GM15510 (cell line): ENCODE results near the gene IL21.

Experiments used
- POLR2A ChIP-seq: IDR thresholded peaks from 3 replicates; pipeline ENCODE4 v1.6.1; 2011; ENCODE audit warnings: borderline replicate concordance; ENCODE audit not compliant: insufficient read length; ENCODE audit errors: extremely low read depth

Gene IL21

GRCh38 chr4:122606364-122607043 is 14.4 kb downstream of the IL21 start:
- TF ChIP-seq POLR2A: no peak

DNA sequence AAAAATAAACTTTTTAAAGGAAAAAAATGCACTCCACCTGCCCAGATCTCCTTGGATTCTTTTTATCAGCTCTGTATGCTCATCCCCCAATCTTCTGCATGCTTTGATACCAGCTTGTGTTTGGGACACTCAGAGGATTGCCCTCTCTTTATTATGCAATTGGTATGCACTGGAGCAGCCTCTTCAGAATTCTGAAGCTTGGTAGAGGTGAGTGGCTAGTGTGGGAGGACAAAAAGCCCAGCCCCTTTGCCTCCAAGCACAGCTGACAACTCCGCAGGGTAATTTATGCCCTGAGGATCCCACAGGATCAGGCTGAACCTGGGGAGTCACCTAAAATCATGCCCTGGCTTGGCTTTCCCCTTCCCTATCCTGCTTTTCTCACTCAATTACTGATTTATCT is 16.7 kb downstream of the IL21 start:
- no peak for TF ChIP-seq POLR2A

GRCh38 chr4:122603156-122603574 is 17.7 kb downstream of the IL21 start:
- TF ChIP-seq POLR2A: no peak

GRCh38 chr4:122602277-122603142 is 18.4 kb downstream of the IL21 start:
- no peak for TF ChIP-seq POLR2A

DNA sequence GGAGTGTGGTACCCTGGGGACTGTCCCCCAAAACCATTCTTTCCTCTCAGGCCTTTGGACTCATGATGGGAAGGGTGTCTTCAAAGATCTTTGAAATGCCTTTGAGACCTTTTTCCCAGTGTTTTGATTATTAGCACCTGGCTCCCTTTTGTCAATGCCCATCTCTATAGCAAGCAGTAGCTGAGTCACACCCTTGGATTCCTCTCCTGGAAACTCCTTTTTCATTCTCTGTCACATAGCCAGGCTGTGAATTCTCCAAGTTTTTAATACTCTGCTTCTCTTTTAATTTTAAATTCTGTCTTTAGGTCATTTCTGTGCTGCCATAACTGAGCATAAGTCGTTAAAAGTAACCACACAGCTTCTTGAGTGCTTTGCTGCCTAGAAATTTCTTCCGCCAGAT is 29.7 kb downstream of the IL21 start:
- TF ChIP-seq POLR2A: no peak

- no peak for TF ChIP-seq POLR2A
These were observed 32.2 kb downstream of the IL21 start for GRCh38 chr4:122588453-122589238.

GRCh38 chr4:122584519-122584918 is 36.3 kb downstream of the IL21 start:
- no peak for TF ChIP-seq POLR2A

DNA sequence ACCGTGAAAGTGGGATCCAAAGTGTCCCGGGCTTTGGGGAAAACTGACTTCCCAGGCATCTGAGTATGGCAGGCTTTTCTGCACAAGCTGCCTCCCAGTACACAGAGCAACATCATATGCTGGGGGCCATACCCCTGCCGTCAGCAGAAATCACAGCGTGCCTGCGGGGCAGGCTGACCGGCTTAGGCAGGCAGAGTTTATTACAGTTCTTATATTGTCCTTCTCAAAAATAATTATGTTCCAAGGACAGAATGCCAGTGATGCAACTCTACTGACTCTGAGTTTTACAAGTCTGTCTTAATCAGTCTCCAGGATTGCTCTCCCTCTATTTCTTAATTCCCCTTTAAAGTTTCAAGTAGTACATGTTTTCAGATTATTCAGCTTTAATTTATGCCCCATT is 37.0 kb downstream of the IL21 start:
- TF ChIP-seq POLR2A: no peak

DNA sequence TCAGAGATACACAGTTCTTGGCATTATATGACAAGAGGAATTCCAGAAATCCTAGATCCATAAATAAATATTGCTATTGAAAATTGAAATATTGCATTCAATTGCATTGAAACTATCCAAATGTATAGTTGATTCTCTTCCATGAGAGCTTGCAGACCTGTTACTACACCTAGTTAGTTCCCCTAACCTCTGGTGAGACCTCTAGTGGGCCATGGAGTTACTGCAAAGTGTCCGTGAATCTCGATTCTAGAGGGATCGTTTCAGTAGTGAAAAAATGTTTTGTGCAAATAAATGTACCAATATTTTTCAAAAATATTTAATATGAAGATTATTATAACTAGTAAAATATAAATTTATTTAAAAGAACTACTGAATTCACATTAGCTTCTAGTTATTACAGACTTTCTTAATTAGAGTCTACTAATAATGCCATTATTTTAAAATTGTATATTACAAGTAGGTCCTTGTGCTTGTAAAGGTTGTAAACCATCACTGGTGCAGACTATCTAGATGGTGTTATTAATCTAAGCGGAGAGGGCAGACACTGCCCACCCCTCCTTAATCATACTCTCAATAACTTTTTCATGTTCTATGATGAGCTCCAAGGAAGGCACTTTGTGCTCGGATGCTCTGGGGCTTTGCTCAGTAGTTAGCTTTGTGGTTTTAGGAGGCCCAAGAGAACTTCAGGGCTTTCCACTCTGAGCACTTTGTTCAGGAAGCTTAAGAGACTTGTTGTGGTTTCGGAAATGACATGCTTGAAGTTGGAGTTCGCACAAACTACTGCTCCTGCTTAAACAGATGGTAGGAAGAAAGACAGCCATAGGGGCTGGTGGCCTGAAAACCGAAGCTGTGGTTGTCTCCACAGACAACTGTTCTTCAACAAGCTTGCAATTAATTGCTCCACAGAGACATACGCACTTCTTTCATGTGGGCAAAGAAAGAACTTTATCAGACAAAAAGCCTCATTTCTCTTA is 42.8 kb downstream of the IL21 start:
- no peak for TF ChIP-seq POLR2A

- TF ChIP-seq POLR2A: no peak
These were observed 43.7 kb downstream of the IL21 start for GRCh38 chr4:122577189-122577553.

DNA sequence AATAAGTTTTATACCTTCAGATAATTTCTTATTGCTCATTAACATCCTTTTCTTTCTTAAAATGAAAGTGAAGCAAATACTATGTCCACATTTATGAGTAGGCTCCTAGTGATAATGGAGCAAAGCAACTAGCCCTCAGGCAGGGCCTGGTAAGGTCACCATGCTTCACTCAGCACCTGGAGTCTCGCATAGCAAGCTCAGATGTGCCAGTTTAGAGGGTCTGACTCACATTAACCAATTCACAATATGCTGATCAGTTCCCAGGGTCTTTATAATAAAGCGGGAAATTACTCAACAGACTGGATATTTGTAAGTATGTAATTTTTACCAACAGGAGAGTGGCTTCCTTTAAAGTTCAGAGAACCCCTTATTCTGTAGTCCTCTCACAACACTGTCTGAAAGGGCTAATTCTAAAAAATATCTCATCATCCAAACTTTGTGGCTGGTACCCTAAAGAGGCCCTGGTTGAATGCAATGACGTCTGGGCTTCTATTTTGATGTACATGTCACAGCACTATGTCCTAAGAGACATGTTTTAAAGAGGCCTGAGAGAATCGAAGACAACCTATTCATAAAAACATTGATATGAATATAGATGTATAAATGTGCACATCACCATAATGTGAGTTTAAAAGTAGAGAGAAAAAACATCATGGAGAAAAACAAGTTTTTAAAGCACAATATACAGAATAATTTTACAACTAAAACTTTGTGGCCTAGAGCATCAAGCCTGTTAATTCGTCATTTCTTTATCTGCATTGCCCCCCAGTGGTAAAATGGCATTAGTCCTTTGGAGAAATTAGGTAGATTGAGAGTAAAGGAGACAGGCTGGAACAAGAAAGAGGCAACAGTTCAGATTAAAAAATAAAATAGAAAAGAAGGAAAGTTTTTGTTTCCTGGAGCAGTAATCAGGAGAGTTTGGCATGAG is 44.3 kb downstream of the IL21 start:
- no peak for TF ChIP-seq POLR2A

DNA sequence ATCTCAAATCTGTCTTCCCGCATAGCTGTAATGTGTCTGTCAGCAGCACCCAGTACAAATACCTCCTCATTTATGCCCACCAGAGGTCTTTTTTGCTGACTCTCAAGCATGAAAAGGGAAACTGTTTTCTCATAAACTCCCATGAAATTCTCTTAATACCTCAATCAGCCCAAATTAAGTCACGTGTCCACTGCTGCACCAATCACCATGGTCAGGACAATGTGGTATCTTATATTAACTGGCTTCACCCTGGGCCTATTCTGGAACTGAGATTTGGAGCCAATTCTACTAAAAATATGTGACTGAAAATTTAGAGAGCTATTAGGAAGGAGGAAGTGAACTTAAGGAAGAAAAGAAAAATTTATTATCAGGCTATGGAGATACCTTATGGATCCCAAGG is 58.4 kb downstream of the IL21 start:
- no peak for TF ChIP-seq POLR2A
